ENCODE measurements around the gene SOX15.

The SOX15 gene

DNA sequence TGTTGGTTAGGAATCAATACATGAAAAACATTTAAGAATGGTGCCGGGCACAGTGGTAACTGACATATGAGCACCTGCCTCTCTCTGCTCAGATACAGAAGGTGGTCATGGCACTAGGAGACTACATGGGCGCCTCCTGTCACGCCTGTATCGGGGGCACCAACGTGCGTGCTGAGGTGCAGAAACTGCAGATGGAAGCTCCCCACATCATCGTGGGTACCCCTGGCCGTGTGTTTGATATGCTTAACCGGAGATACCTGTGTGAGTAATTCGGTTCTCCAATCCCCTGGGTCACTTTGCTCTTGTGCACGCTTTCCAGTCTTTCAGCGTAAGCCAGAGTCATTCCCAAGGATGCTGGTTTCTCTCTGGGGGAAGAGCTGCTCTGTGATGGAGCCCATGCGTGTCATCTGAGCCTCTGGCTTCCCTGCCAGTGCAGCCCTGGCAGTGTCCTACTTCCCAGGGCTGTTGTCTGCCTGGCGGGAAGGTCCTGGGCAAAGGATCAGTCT is 13.4 kb downstream of the SOX15 start:
- no peak for DNase-seq

DNA sequence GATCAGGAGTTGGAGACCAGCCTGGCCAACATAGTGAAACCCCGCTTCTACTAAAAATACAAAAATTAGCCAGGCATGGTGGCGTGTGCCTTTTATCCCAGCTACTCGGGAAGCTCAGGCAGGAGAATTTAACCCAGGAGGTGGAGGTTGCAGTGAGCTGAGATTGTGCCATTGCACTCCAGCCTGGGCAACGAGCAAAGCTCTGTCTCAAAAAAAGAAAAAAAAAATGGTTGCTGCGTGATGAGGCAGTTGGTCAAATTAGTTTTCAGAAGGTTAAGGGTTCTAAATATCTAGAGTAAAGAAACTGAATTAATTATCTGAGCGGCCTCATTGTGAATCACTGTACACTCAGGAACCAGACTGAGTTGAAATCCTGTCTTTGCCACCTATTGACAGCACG is 13.9 kb downstream of the SOX15 start:
- DNase-seq, result no peak

DNA sequence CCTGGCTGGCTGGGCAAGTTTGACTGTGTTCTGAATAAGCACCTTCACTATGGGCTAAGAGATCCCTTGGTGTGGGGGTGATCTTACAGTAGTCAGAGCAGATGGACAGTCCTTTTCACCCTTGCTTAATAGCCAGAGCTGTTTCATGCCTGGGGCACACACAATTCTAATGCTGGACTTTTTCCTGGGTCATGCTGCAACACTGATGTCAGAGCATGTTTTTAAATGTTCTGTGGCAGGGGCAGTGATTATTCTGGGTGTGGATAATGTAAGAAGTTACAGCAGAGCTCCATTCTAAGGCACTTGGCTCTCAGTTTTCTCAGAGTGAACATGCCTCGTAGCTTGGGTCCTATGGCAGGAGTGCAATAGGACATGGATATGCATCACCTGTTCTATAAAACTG is 14.4 kb downstream of the SOX15 start:
- no peak for DNase-seq

DNA sequence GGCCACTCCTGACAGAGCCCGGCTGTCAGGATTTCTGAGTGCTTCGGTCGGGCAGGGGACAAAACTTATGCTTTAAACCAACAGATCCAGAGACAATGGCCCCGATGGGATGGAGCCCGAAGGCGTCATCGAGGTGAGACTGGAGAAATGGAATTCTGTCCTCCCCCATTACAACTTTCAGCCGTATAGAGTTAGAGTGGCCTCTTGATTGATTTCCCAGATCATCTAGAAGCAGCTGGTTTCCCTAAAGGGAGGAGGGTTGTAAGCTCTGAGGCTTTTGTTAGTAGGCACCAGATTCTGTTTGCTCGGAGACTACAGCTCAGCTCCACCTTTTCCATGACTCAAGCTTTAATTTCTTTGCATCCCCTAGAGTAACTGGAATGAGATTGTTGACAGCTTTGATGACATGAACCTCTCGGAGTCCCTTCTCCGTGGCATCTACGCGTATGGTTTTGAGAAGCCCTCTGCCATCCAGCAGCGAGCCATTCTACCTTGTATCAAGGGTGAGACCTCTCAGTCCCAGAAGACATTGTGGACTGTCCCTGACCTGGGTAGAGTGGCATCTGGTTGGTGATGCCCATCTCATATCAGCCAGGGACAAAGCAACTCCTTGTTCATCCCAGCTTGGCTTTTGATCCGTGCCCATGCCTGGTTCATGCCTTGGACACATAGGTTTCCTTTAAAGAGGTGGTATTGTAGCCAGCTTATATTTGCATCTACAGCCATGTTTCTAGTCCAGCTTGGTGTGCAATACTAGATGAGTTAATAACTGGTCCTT is 15.5 kb downstream of the SOX15 start:
- no peak for DNase-seq

DNA sequence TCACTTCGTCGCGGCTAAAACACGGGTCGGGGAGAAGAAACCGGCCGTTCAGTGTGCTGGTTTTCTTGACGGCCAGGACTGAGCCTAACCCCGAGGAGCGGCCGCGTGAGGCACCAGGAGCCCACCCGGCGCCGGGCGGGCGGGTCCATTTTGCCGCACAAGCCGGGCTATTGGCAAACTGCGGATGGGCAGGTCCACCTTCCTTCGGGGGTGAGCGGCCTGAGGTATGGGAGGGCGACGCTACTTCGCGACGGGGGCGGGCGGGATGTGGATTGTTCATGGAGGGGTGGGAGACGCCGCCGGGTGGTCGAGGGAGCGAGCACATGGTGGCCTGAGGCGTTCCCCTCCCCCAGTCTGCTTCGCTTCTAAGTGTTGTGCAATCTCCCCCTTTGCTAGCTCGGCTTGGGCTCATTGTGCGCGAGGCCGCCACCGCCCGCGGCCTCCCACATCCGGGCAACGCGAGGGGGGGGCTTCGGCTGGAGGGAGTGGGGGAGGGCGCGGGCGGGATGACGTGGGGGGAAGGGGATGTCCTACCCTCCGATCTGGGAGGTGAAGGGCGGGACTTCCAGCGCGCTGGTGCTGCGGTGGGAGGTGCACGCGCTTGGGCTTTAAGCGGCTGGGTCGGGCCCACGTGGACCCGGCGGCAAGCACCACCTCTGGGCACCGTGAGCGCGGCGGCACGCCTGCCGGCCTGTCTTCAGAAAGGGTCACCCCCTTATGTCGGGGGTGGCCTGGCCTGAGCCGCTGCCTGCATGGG is 16.4 kb downstream of the SOX15 start:
- peak; percentile 95 for DNase-seq

DNA sequence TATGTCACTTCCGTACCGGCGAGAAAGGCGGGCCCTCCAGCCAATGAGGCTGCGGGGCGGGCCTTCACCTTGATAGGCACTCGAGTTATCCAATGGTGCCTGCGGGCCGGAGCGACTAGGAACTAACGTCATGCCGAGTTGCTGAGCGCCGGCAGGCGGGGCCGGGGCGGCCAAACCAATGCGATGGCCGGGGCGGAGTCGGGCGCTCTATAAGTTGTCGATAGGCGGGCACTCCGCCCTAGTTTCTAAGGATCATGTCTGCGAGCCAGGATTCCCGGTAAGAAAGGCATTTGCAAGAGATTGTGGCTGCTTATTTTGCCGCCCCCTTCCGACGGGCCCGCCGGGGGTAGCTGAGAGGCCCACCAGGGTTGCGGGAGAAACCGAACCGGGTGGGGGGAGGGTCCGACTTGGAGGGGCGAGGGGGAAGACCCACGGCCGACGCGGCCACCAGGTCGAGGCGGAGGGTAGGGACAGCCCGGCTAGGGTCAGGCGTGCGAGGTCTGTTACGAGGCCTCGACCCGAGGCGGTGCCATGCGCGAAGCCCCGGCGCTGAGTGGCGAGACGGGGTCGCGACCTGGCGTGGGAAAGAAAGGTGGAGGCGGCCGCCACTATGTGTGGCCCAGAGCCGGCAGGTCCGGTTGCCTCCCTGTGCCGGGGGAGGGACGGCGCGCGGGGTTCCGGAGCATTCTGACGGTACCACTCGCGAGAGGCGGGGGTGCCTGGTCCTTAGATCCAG is 17.1 kb downstream of the SOX15 start:
- DNase-seq, result peak; percentile 100

DNA sequence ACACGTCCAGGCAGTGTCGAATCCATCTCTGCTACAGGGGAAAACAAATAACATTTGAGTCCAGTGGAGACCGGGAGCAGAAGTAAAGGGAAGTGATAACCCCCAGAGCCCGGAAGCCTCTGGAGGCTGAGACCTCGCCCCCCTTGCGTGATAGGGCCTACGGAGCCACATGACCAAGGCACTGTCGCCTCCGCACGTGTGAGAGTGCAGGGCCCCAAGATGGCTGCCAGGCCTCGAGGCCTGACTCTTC is 17.6 kb downstream of the SOX15 start:
- DNase-seq, result no peak

DNA sequence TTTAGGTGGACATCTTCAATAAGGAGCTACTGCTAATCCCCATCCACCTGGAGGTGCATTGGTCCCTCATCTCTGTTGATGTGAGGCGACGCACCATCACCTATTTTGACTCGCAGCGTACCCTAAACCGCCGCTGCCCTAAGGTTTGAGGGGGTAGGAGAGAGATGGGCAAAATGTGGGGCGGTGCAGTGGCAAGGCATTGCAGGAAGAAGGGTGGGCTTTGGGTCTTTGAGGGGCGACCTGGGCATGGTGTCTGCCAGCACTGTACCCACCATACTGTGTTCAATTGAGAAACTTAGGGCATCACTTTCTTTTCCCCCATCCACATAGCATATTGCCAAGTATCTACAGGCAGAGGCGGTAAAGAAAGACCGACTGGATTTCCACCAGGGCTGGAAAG is 19.5 kb downstream of the SOX15 start:
- DNase-seq, result no peak

DNA sequence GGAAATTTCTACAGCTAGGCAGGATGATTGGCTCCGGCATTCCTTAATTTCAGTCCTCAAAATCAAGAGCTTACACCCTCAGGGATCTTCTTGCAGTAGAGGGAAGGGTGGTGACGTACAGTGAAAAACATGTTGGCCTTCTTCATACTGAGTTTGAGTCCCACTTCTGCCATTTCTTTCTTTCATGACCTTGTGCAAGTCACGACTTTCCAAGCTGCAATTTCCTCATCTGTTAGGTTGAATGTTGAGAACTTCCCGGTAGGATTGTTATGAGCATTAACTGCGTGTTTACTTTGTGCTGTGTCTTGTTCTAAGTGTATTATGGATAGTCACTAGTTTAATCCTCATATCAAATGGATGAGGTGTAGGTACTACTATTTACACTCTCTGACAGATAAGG is 20.3 kb downstream of the SOX15 start:
- no peak for DNase-seq

DNA sequence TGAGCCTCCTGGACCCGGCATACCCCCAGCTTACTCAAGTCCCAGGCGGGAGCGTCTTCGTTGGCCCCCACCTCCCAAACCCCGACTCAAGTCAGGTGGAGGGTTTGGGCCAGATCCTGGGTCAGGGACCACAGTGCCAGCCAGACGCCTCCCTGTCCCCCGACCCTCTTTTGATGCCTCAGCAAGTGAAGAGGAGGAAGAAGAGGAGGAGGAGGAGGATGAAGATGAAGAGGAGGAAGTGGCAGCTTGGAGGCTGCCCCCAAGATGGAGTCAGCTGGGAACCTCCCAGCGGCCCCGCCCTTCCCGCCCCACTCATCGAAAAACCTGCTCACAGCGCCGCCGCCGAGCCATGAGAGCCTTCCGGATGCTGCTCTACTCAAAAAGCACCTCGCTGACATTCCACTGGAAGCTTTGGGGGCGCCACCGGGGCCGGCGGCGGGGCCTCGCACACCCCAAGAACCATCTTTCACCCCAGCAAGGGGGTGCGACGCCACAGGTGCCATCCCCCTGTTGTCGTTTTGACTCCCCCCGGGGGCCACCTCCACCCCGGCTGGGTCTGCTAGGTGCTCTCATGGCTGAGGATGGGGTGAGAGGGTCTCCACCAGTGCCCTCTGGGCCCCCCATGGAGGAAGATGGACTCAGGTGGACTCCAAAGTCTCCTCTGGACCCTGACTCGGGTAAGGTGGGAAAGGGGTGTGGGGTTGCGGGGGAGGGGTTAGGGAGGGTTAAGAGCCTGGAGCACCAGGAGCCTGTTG is 26.6 kb downstream of the SOX15 start:
- DNase-seq, result no peak

DNA sequence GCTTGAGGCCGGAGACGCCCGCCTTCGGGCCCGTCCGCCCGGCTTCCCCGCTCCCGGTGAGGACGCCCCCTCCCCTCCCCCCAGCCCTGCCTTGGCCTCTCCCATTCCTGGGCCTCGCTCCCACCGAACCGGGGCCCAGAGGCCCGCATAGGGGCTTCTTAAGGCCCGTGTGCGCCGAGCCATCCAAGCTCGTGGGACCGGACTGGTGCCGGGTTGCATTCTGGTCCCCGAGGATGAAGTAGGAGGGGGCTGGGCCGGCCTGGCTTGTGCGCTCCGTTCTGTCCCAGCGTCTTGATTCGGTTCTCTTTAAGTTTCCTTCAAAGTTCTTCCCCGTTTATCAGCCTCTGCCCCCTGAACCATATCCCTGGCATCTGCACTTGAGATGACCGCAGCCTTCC is 27.7 kb downstream of the SOX15 start:
- DNase-seq, result no peak

DNA sequence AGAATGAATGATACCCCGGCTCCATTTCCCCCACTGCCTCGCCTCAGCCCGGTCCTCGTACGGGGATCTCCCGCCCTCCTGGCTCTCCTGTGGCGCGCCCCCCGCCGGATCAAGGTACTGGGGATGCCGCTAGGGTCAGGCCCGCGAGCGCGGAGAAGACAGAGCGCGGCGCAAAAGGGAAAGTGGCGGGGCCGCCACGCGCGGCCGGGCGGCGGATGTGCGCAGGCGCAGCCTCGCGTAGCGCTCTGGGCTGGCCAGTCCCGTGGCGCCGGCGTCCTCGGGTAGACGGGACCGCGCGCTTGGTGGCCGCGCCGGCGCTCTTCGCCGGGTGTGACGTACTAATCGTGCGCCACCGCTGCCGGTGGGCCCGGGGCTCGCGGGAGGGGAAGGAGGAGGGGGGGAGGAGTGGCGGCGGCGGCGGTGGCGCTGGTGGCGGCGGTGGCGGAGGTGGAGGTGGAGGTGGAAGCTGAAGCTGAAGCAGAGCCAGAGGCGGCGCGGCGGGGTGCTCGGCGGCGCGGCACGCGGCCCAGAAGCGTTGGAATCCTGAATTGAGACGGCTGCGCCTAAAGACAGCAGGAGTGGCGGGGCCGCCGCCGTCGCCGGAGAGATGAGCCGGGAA is 28.2 kb downstream of the SOX15 start, which contains the start of gene SENP3:
TSS of gene SENP3 (plus strand) at position 331 of the 619 bp plus-strand sequence. CDS start 1,158 bp downstream, outside the sequence.
- peak; percentile 94 for DNase-seq

DNA sequence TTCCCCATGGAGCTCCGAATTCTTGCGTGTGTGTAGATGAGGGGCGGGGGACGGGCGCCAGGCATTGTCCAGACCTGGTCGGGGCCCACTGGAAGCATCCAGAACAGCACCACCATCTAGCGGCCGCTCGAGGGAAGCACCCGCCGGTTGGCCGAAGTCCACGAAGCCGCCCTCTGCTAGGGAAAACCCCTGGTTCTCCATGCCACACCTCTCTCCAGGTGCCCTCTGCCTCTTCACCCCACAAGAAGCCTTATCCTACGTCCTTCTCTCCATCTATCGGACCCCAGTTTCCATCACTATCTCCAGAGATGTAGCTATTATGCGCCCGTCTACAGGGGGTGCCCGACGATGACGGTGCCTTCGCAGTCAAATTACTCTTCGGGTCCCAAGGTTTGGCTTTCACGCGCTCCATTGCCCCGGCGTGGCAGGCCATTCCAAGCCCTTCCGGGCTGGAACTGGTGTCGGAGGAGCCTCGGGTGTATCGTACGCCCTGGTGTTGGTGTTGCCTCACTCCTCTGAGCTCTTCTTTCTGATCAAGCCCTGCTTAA is 28.8 kb downstream of the SOX15 start:
- DNase-seq, result peak; percentile 91

DNA sequence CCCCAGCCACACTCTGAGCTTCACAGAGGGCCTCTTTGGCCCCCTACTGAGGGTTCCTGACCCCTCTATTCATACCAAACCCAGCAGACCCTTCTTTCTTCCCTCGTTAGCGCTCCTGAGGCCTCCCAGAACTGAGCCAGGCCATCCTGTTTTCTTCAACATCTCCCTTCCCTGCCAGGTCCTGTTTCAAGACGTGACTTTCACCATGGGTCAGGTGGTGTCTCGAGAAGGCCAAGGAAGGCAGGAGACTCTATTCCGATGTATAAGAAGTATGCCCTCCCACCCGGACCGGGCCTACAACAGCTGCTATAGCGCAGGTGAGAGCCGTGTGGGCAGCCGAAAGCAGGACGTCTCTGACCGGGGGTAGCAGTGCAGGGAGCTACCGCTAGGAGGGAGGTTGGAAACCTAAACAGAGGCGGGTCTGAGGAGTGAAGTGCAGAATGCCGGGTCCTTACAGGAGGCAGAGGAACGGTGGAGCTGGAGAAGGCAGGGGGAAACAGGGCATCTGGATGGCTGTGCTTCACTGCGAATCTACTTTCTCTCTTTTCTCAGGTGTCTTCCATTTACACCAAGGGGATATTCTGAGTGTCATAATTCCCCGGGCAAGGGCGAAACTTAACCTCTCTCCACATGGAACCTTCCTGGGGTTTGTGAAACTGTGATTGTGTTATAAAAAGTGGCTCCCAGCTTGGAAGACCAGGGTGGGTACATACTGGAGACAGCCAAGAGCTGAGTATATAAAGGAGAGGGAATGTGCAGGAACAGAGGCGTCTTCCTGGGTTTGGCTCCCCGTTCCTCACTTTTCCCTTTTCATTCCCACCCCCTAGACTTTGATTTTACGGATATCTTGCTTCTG is 29.5 kb downstream of the SOX15 start:
- DNase-seq, result peak; percentile 71

DNA sequence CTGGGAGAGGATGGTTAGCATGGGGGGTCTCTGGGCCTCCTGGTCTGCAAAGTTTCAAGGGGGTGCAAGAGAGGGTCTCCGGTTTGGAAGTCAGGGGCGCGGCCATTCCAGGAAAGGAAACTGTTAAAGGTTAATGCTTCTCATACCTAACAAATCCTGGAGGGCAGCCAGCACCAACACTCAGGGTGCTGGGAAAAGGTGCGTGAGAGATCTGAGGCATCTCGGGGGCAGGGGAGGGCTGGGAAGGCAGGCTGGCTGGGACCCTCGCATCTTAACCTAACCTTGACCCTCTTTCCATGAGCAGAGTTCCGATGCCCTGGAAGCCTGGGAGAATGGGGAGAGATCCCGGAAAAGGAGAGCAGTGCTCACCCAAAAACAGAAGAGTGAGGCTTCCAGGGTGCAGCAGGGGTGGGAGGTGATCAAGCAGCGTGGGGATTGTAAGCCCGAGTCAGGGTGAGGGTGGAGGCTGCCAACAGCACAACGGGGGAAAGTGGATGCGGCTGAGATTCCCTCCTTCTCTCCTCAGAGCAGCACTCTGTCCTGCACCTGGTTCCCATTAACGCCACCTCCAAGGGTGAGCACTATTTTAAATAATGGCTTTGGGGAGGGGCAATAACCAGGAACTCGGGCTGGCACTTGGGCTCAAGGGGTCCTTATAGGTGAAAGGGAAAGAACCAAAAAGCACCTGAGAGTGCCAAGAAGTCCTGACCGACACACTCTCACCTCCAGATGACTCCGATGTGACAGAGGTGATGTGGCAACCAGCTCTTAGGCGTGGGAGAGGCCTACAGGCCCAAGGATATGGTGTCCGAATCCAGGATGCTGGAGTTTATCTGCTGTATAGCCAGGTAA is 30.3 kb downstream of the SOX15 start:
- DNase-seq, result no peak

DNA sequence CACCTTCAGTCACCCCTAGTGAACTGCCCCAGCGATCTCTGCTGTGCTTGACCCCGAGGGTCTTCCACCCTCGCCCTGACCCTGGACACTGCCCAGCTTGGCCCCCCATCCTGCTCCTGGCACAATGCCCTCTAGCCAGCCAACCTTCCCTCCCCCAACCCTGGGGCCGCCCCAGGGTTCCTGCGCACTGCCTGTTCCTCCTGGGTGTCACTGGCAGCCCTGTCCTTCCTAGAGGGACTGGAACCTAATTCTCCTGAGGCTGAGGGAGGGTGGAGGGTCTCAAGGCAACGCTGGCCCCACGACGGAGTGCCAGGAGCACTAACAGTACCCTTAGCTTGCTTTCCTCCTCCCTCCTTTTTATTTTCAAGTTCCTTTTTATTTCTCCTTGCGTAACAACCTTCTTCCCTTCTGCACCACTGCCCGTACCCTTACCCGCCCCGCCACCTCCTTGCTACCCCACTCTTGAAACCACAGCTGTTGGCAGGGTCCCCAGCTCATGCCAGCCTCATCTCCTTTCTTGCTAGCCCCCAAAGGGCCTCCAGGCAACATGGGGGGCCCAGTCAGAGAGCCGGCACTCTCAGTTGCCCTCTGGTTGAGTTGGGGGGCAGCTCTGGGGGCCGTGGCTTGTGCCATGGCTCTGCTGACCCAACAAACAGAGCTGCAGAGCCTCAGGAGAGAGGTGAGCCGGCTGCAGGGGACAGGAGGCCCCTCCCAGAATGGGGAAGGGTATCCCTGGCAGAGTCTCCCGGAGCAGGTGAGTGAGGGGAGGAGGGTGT is 31.2 kb downstream of the SOX15 start, which contains the start of gene TNFSF13:
TSS of gene TNFSF13 (plus strand) at position 207 of the 776 bp plus-strand sequence. CDS start at position 497, 290 bp downstream.
- no peak for DNase-seq

DNA sequence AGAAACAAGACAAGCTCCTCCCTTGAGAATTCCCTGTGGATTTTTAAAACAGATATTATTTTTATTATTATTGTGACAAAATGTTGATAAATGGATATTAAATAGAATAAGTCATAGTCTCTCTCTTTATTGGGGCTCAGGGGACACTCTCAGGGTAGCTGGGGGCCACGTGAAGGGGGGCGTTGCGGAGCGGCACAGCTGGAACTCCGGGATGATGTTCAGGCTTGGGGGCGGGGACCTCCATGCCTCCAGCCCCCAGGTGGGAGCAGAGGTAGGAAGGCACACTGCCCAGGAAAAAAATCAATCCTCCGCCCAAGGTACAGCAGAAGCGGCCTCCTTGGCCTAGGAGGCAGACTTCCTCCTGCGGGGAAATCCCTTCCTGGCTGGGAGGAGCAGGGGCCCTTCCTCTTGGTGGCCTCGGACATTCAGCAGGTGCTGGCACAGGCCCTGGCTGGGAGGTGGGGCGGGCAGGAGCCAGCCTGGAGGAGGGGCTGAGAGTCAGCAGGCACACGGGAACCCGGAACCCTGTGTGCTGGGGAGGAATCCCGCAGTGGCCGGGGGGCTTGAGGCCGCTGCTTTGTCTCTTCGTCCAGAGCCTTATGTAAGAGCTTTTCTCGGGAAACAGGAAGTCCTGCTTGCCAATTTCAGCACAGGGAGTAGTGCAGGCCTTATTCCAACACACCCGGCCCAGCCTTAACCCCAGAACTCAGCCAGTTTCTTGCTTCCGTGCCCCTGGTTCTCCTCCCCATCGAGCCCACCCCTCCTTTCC is 31.9 kb downstream of the SOX15 start:
- no peak for DNase-seq

DNA sequence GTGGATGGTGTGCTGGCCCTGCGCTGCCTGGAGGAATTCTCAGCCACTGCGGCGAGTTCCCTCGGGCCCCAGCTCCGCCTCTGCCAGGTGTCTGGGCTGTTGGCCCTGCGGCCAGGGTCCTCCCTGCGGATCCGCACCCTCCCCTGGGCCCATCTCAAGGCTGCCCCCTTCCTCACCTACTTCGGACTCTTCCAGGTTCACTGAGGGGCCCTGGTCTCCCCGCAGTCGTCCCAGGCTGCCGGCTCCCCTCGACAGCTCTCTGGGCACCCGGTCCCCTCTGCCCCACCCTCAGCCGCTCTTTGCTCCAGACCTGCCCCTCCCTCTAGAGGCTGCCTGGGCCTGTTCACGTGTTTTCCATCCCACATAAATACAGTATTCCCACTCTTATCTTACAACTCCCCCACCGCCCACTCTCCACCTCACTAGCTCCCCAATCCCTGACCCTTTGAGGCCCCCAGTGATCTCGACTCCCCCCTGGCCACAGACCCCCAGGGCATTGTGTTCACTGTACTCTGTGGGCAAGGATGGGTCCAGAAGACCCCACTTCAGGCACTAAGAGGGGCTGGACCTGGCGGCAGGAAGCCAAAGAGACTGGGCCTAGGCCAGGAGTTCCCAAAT is 32.6 kb downstream of the SOX15 start:
- DNase-seq, result no peak
